Common myeloid progenitor, CD34-positive (primary cell): ENCODE measurements around the gene AIF1L.
A peak's percentile ranks its signal among the peaks of the same experiment; 100 is the strongest.

Source experiments
- CTCF ChIA-PET: fragments of 350-600 bp; sonication (Branson Sonifier 250); formaldehyde crosslinking; loops from one replicate; lab custom pipeline; 2021; ENCODE audit warnings: antibody characterized with exemption; lab: Charles Lee
- POLR2A ChIA-PET: fragments of 350-600 bp; sonication (Branson Sonifier 250); formaldehyde crosslinking; loops from one replicate; lab custom pipeline; 2021; ENCODE audit warnings: antibody characterized with exemption; lab: Charles Lee
- DNase-seq, 3 donors: peaks; one replicate each; pipeline versions ENCODE4 v3.0.0 to v3.0.0-alpha.2; 2013
- H3K27ac ChIP-seq, 2 experiments: 1 replicate in 1 of 2; 2 replicates in 1 of 2; pipeline ENCODE4 v1.7.0; 2013; ENCODE audit warnings: inconsistent platforms in 2 of 2, low read length in 2 of 2, mild to moderate bottlenecking in 2 of 2, low read depth in 1 of 2, moderate library complexity in 1 of 2; ENCODE audit not compliant: severe bottlenecking in 2 of 2, insufficient read depth in 1 of 2, poor library complexity in 1 of 2
- H3K27me3 ChIP-seq, 5 experiments: replicated peaks in 2 of 5; 1 replicate in 3 of 5; 2 replicates in 2 of 5; pipeline versions ENCODE4 v1.6.1 to v1.7.0; 2013; ENCODE audit warnings: low read length in 4 of 5, mild to moderate bottlenecking in 2 of 5, moderate library complexity in 2 of 5, inconsistent platforms in 1 of 5; ENCODE audit not compliant: insufficient read depth in 5 of 5, control insufficient read depth in 4 of 5
- H3K36me3 ChIP-seq, 4 experiments: 1 replicate in 2 of 4; 2 replicates in 2 of 4; pipeline versions ENCODE4 v1.6.1 to v1.7.0; 2013; ENCODE audit warnings: low read length in 3 of 4, control low read depth in 1 of 4, mild to moderate bottlenecking in 1 of 4; ENCODE audit not compliant: control insufficient read depth in 4 of 4, insufficient read depth in 4 of 4
- H3K4me1 ChIP-seq, 4 experiments: 1 replicate in 3 of 4; 2 replicates in 1 of 4; pipeline versions ENCODE4 v1.6.1 to v1.7.1; 2013; ENCODE audit warnings: low read length in 3 of 4, mild to moderate bottlenecking in 3 of 4, control low read depth in 1 of 4, inconsistent platforms in 1 of 4, moderate library complexity in 1 of 4; ENCODE audit not compliant: control insufficient read depth in 4 of 4, insufficient read depth in 4 of 4; ENCODE audit errors: control extremely low read depth in 1 of 4
- H3K4me3 ChIP-seq, 7 experiments: 1 replicate in 4 of 7; 2 replicates in 3 of 7; pipeline versions ENCODE4 v1.5.1 to v1.7.0; 2013; ENCODE audit warnings: mild to moderate bottlenecking in 7 of 7, low read length in 6 of 7, moderate library complexity in 6 of 7, inconsistent platforms in 2 of 7, low read depth in 2 of 7, control low read depth in 1 of 7; ENCODE audit not compliant: insufficient read depth in 4 of 7, control insufficient read depth in 1 of 7; ENCODE audit errors: extremely low read depth in 1 of 7
- H3K9me3 ChIP-seq, 5 experiments: 1 replicate in 4 of 5; 2 replicates in 1 of 5; pipeline versions ENCODE4 v1.6.1 to v1.7.1; 2013; ENCODE audit warnings: low read length in 4 of 5, mild to moderate bottlenecking in 2 of 5, inconsistent platforms in 1 of 5, low read depth in 1 of 5, moderate library complexity in 1 of 5; ENCODE audit not compliant: control insufficient read depth in 4 of 5, insufficient read depth in 2 of 5; ENCODE audit errors: control extremely low read depth in 1 of 5
- WGBS: methylation state at CpG from one replicate; pipeline ENCODE4 v1.1.5; 2013; ENCODE audit not compliant: insufficient coverage; 5-methylcytosine and 5-hydroxymethylcytosine counted together

The AIF1L gene

DNA sequence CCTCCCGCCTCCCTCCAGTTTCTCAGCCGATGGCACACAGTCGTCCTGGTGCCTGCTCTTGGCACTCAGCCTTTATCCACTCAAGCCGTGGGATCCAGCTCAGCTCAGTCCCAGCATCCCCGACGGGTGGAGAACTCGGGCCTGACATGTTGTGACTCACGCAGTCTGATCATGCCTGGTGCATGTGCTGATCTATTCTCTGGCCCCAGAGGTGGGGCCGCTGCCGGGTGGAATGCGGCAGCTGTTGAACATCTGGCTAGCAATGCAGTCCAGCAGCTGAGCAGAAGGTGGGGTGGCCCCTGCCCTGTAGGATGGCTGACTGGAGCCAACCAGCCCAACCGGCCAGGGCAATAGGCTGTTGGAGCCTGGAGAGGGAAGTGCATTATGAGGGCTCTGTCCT is 1.7 kb upstream of the AIF1L start:
- H3K27ac ChIP-seq, result no peak overlapping the region
- no peaks in the 10 kb centered on the region for H3K9me3 ChIP-seq
- WGBS, result 91% methylated on average over 11 of the region's 12 CpGs
- ChIA-PET CTCF (interaction anchor here (0.9 to 1.4 kb wide), 4 partner anchors 11 to 77 kb away, joined by 3 to 5 read pairs (median 3); no protein-coding TSS in a partner anchor), POLR2A (interaction anchor here (0.6 kb wide), 1 partner anchor 121 kb away, joined by 3 read pairs; no protein-coding TSS in a partner anchor)
- H3K36me3 ChIP-seq, result no peaks in the 10 kb centered on the region
- H3K27me3 ChIP-seq, result peaks cover 0 to 17% (median 15%) of the 10 kb centered on the region in 5 experiments
- no peak overlapping the region for H3K4me3 ChIP-seq
- DNase-seq, result no peak
- peaks cover 0 to 16% (median 14%) of the 10 kb centered on the region in 4 experiments for H3K4me1 ChIP-seq

DNA sequence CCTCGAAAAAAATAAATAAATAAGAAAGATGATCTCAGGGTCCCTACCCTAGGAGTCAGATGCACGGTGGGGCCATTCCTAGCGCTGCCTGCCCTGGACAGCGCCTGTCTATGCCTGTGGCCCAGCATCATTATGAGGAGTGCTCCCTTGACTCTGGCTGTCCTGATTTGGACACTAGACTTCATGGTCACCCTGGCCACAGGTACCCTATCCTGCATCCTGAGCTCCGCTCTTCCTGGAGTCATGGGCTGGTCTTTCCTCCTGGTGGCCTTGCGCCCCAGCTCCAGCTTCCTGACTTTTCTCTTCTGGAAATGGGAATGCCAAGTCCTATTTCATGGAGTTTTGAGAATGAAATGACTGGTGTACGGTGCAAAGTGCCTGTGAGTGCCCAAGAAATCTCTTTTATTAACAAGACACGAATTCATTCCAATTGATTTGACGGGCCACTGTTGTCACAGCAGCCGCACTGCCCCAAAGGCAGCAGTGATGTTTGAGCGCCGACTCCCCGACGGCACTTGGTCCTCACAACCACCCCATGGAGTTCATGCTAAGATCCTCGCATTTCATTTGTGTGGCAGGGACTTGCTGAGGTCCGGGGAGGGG is 564 bp upstream of the AIF1L start:
- WGBS, result 62% methylated on average over 10 of the region's 16 CpGs

DNA sequence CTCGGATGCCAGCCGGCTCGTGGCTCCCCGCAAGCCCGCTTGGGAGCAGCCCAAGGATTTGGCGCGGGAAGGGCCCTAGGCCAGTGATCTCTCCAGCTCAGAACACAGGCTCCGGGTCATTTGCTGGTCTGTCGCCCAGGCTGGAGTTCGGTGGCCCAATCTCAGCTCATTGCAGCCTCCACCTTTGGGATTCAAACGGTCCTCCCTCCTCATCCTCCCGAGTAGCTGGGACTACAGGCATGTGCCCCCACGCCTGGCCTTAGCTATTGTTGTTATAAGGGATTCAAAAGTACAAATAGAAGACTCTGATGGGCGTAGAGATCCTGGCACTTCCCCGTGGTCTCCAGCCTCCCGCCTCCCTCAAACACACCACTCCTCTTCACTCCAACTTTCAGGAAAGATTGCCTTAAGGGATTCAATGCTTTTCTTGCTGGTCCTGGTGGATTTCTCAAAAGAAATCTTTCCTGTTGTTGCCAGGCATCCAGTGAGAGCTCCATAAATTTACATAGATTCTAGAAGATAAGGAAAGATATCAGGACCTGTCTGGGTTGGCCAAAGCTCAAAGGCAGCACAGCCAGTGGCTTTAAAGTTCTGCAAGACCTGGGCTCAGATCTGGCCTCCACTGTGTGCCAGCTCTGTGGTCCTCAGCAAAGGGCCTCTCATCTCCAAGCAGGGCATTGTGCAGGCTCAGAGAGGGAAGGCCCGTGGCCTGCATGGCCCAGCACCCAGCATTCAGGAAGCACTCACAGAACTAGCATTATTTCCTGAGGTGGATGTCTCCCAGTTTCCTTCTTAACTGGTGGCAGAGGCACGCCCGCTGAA is 1.0 kb downstream of the AIF1L start:
- Histone ChIP-seq H3K9me3 (no peaks in the 10 kb centered on the region), H3K4me3 (peak overlapping the region in 6 of 7 experiments; percentile 36 to 78 (median 70)), H3K27ac (no peak overlapping the region), H3K36me3 (no peaks in the 10 kb centered on the region), H3K4me1 (peaks cover 0 to 16% (median 14%) of the 10 kb centered on the region in 4 experiments), H3K27me3 (peaks cover 0 to 17% (median 15%) of the 10 kb centered on the region in 5 experiments)
- 53% methylated on average over 15 of the region's 19 CpGs for WGBS
- no peak for DNase-seq
- ChIA-PET POLR2A (no interaction called here), CTCF (interaction anchor here (1.0 to 1.1 kb wide), 2 partner anchors 10 to 15 kb away, joined by 3 to 4 read pairs; no protein-coding TSS in a partner anchor)

More for the DNA sequence above, 564 bp upstream of the AIF1L start:
- H3K4me3 ChIP-seq, result peak overlapping the region; percentile 11 to 71 (median 52)
- H3K4me1 ChIP-seq, result peaks cover 0 to 16% (median 14%) of the 10 kb centered on the region in 4 experiments
- CTCF ChIA-PET, result interaction anchor here (1.0 to 1.4 kb wide), 2 partner anchors 10 to 12 kb away, joined by 3 to 5 read pairs; no protein-coding TSS in a partner anchor
- POLR2A ChIA-PET, result no interaction called here
- H3K36me3 ChIP-seq, result no peaks in the 10 kb centered on the region
- no peak overlapping the region for H3K27ac ChIP-seq
- H3K27me3 ChIP-seq, result peaks cover 0 to 17% (median 15%) of the 10 kb centered on the region in 5 experiments
- no peak for DNase-seq
- no peaks in the 10 kb centered on the region for H3K9me3 ChIP-seq

DNA sequence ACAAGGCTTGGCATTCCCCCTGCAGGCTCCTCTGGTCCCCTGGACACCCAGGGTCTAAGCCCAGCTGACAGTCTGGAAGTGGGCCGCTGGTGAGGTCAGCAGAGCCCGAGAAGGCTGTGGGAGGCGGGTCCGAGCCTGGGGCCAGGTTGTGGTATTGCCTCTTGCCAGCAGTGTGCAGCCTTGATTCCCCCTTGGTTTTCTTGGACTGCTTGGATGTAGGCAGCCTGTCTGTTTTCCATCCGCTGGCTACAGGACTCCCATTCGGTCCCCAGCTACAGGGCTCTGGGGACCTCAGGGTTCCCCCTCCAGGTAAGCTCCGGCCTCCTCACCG is 1.6 kb downstream of the AIF1L start:
- POLR2A ChIA-PET, result no interaction called here
- Histone ChIP-seq H3K27ac (no peak overlapping the region), H3K4me1 (peaks cover 0 to 16% (median 14%) of the 10 kb centered on the region in 4 experiments), H3K27me3 (peaks cover 0 to 17% (median 15%) of the 10 kb centered on the region in 5 experiments), H3K36me3 (no peaks in the 10 kb centered on the region), H3K4me3 (no peak overlapping the region), H3K9me3 (no peaks in the 10 kb centered on the region)
- CTCF ChIA-PET, result interaction anchor here (1.0 kb wide), 1 partner anchor 14 kb away, joined by 4 read pairs; no protein-coding TSS in a partner anchor
- 95% methylated on average over 7 of the region's 8 CpGs for WGBS
- no peak for DNase-seq

DNA sequence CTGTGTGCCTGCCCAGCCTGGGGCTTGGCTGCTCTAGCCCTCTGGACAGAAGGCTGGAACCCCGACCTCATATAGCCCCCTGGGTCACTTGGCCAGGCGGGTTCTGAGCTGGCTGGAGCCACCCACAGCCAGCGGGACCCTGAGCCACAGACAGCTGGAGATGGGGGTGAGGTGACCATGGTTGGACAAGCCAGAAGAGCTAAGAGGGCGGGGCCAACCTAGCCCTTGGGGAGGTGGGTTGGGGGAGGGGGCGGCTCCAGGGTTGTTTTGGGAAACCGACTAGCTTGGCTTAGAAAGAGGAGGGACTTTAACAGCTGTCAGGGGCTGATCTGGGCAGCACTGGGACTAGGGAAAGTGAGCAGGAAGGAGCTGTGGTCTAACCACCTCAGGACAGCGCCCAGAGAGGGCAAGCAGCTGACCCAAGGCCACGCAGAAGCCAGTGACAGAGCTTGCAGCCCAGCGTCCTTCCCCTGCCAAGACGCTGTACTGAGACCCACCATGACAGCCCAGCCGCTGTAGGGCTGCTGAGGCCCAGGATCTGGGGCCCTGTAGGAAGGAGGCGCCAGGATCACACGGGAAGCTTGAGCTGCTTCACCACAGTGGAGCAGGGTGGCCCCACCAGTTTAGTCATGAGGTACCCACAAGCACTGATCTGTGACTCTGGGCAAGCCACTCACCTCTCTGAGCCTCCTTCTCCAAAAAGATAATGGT is 2.2 kb downstream of the AIF1L start:
- DNase-seq, result no peak
- H3K27ac ChIP-seq, result no peak overlapping the region
- 89% methylated on average over 13 of the region's 13 CpGs for WGBS
- H3K4me3 ChIP-seq, result no peak overlapping the region
- ChIA-PET POLR2A (interaction anchor here (0.6 kb wide), 1 partner anchor 13 kb away, joined by 3 read pairs; no protein-coding TSS in a partner anchor), CTCF (interaction anchor here (0.6 to 1.9 kb wide), 6 partner anchors 10 to 287 kb away, joined by 3 to 5 read pairs (median 4); partner anchors contain the start of gene NUP214)
- H3K27me3 ChIP-seq, result peaks cover 0 to 17% (median 15%) of the 10 kb centered on the region in 5 experiments
- no peaks in the 10 kb centered on the region for H3K36me3 ChIP-seq
- H3K9me3 ChIP-seq, result no peaks in the 10 kb centered on the region
- peaks cover 0 to 16% (median 14%) of the 10 kb centered on the region in 4 experiments for H3K4me1 ChIP-seq

DNA sequence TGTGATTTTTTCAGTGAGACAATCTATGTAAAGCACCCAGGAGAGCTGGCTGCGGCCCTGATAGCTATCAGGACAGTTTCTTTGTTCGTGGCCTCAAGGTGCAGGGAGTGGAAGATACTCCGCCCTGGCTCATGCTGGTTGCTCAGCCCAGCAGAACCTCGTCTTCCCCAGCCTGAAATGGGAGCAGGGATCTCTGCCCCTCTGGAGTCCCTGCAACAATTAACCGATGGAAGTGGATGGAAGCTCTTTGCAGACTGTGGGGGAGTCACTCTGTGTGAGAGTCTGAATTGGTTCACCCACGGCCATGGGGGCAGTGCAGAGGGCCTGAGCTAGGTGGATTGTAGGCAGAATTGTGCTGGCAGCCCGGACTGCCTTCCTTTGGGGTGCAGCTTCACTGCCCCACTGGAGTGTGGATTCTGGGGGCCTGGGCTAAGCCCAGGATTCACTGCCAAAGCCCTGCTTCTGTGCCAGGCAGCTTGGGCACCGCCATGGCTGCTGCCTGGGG is 2.8 kb downstream of the AIF1L start:
- ChIA-PET CTCF (interaction anchor here (0.6 to 1.9 kb wide), 5 partner anchors 9 to 288 kb away, joined by 3 to 5 read pairs (median 5); partner anchors contain the start of gene NUP214), POLR2A (interaction anchor here (0.6 kb wide), 1 partner anchor 12 kb away, joined by 3 read pairs; no protein-coding TSS in a partner anchor)

More for the DNA sequence above, 2.8 kb downstream of the AIF1L start:
- Histone ChIP-seq H3K4me1 (peaks cover 0 to 16% (median 14%) of the 10 kb centered on the region in 4 experiments), H3K9me3 (no peaks in the 10 kb centered on the region), H3K36me3 (no peaks in the 10 kb centered on the region), H3K27me3 (peaks cover 0 to 16% (median 15%) of the 10 kb centered on the region in 5 experiments), H3K4me3 (no peak overlapping the region), H3K27ac (no peak overlapping the region)
- WGBS, result 100% methylated on average over 6 of the region's 8 CpGs
- no peak for DNase-seq
